ENCODE results near the gene GPR17.

The GPR17 gene

DNA sequence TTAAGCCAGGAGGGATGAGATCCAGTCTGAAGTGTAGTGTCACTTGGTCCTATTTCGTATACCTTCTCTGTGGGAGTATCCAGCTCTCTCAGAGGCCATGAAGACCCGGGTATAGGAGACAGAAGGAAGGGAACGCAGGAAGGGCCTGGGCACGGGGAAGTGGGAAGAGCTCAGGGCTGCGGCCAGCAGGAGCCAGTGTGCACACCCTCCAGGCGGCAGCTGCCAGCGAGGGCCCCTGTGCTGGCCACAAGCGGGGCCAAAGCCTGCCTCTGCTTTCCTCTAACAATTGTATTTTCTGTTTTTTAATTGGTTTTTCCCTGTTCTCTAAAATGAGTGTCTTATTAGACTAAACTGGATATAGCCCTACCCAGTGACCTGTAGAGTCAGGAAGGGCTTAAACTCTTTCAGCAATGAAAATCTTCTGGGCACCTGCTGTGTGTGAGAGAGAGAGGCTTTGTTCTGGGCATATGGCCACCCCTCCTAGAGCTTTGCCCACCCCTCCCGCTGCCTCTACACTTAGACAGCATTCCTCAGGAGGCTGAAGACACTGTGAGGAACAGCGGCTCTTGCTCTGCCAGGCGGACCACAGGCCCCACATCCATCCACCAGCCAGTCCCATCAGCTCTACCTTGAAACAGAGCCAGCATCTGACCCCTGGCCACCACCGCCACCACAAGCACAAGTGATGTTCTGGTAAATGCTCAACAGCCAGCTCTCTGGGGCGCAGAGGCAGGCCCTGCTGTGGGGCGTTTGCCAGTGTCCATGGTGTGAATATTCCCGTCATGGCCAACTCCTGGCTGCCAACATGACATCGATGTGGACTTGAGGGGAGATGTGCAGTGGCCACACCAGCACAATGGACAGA is 9.5 kb downstream of the GPR17 start:
- no peak for DNase-seq

GRCh38 chr2:127656569-127657231 is 10.7 kb downstream of the GPR17 start:
- no peak for DNase-seq

- no peak for DNase-seq
Measured at GRCh38 chr2:127657232-127657595, 11.3 kb downstream of the GPR17 start.

DNA sequence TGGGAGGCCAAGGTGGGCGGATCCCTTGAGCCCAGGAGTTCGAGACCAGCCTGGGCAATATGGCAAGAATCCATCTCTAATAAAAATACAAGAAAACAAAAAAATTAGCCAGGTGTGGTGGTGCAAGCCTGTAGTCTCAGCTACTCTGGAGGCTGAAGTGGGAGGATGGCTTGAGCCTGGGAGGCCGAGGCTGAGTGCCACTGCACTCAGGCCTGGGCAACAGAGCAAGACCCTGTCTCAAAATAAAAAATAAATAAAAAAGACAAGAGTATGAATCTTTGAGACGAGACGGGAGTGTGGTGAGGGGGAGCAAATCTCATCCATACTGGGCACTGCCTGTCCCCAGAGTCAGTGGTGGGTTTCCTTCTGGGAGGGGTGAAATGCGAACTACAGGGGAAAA is 12.2 kb downstream of the GPR17 start:
- DNase-seq, result no peak

GRCh38 chr2:127658641-127659407 is 12.9 kb downstream of the GPR17 start:
- DNase-seq, result no peak

GRCh38 chr2:127659408-127660290 is 13.7 kb downstream of the GPR17 start:
- DNase-seq, result no peak

- no peak for DNase-seq
Measured at GRCh38 chr2:127660291-127660578, 14.3 kb downstream of the GPR17 start.

- DNase-seq, result no peak
Measured at GRCh38 chr2:127661072-127661649, 15.2 kb downstream of the GPR17 start.

DNA sequence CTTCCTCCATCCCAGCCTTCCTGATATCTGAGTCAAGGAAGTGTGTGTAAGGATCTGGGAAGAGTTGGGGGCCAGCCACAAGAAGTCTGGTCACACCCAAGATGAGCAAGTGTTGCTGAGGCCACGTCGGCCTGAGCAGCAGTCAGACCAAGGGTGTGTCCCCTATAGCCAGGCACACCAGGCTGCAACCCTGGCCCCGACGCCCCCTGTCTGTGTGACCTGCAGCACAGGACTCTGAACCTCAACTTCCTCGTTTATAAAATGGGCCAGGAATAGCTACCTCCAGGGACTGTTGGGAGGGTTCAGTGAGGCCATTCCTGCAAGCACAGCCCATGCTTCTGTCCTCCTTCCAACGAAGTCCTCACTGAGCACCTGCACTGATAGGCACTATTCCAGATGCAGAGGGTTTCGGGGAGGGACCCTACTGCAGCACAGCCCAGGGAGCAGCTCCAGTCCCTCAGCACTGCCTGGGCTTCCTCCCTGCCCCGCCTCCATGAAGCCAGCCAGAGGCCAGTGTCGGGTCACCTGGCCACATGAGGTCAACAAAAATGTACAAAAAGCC is 16.1 kb downstream of the GPR17 start:
- no peak for DNase-seq

DNA sequence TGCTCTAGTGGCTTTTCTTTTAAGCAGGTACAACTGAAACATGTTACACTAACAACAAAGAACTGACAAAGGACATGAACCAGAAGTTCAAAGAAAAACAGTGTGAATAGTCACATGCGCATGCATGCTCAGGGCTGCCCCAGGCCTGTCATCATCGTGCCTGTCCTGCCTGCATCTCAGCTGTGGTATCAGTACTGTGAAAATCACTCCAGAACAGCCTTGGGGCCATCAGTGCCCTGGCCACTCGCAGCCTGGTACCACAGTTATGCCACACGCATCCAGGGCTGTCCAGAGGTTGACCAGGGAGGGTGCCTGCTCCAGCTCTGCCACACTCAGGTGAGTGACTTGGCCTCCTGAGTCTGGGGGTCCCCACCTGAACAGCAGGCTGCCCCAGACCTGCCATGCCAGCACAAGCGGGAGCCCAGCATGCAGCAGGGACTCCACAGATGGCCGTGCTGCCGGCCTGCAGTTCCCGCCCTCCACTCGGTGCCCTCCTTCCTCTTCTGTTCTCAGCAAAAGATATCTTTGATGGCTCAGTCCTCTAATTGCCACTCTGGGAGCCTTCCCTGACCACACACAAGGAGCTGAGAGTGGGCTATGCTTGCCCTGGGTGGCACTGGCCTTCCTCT is 17.1 kb downstream of the GPR17 start:
- DNase-seq, result no peak

DNA sequence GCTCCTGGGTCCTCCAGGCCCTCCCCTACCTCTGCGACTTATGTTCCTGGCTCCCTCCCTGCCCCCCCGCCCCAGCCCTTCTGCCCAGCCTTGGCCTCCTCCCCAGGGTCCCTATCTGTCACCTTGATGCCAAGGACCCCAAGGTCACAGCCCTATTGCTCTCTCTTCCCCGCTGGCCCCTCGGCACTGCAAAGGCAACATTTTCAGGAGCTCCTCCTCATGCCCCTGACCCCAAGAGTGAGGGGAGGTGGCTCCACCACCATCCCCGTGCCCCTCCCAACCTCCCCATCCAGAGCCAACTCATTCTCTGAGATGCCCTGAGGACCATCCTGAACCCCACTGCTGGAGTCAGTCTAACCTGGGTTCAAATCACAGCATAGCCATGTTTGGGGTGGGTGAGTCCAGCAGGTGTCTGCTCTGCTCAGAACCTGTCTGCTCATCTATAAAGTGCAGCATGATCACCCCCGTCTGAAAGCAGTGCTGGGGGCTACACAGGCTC is 17.7 kb downstream of the GPR17 start:
- DNase-seq, result no peak

DNA sequence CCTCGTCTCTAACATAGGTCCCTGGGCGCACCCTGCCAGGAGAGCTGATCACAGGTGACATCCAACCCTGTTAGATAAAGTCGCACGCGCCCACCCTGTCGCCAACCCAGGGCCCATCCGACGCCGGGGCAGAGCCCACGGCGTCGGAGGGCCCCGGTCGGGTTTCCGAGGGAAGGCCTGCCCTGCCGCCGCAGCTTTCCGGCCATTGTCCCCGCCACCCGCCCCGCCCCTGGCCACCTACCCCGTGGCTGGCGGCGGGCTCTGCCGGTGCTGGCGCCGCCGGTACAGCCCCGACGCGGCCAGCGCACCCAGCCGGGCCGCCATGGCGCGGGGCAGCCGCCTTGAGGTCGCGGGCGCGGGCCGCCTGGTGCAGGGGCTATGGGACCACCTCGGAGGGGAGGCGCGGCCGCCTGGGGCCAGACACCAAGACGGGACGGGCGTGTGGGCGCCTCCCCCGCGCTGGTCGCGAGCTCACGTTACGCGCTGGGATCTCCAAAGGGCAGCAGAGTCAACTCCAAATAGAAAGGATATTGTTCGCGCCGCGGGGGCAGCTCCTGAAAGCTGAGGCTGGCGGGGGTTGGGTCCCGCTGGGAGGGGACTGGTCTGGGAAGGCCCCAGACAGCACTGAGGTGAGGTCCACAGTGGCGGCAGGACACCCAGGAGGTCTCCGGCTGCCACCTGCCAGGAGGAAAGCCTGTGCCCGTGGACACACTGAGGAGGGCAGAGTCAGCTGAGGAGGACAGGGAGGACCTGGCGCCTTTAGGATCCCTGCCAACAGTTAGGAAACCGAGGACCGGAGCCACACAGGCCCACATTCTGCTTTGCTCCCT is 18.3 kb downstream of the GPR17 start:
- DNase-seq, result no peak

GRCh38 chr2:127664895-127665225 is 18.9 kb downstream of the GPR17 start:
- no peak for DNase-seq

DNA sequence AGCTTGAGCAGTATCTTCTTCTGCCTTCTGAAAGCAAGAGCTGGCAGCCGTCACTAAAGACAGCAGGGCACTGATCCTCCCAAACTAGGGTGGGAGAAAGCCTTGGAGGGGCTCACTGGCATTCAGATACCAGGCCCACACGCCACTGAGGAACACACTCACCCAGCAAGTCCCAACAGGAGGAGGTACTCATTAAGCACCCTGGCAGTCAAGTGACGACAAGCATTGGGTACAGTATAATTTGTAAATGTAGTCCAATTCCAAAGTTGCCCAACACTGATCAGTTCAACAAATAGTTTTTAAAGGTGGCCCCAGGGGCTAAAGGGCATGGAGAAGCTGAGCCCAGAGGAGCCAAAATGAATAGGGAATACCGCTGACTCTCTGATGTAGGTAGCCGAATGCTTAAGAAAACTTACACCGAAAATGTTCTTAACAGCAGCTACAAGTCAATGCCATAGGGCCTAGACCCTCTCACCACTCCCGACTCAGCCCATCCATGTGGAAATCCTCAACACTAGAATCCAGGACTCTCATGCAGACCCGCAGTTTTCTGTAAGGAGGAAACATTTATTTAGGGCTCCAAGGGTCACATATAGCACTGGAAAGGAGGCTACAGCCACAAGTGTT is 19.4 kb downstream of the GPR17 start:
- no peak for DNase-seq

DNA sequence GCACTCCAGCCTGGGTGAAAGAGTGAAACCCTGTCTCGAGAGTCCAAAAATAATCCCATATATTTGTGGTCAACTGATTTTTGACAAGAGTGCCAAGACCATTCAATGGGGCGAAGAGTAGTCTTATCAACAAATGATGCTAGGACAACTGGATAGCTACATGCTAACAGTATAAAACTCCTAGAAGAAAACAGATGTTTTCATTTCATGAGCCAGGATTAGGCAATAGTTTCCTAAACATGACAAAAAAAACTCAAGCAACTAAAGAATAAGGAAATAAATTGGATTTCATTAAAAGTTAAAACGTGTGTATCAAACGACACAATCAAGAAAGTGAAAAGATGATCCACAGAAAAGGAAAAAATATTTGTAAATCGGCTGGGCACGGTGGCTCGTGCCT is 23.1 kb downstream of the GPR17 start:
- no peak for DNase-seq

GRCh38 chr2:127670055-127670956 is 24.4 kb downstream of the GPR17 start:
- DNase-seq, result no peak

GRCh38 chr2:127670957-127671290 is 25.0 kb downstream of the GPR17 start:
- DNase-seq, result no peak

DNA sequence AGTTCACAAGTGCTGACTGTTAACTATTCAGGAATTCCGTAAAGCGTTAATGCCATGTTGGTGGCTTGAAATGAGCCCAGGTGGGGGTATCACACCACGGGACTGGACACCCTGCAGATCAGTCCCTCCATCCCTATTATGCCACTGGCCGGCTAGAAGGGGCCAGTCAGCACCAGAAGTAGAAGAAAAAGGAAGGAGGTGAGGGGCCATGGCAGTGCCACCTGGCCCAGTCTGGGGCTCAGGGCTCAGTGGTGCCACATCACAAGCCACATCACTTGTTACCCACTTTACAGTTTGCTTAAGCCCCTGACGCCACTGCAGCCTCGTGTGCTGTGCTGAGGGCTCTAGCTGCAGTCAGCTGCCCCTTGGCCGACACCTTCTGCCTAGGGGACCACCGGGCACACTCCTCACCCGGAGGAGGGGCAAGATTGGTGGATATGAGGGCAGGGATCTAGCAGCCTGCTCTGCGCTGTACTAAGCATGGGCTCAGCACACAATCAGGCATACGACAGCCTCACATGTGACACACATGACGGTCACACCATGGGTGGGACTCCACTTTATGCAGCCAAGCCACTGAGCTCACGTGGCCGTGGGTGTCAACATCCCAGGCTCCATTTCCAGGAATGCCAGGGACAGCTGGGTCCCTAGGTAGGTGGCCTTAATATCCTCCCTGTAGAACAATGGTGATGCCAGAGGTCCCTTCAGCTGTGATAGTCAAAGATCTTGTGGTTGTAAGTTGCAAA is 25.8 kb downstream of the GPR17 start:
- no peak for DNase-seq
